Measurements from ENCODE around the gene TMEM253.

TMEM253 gene

GRCh38 chr14:21106176-21106497, 5.3 kb downstream of the TMEM253 start:
- DNase-seq: no peak

- peak; percentile 71 for DNase-seq
Measured at GRCh38 chr14:21106498-21107282, 5.8 kb downstream of the TMEM253 start.

DNA sequence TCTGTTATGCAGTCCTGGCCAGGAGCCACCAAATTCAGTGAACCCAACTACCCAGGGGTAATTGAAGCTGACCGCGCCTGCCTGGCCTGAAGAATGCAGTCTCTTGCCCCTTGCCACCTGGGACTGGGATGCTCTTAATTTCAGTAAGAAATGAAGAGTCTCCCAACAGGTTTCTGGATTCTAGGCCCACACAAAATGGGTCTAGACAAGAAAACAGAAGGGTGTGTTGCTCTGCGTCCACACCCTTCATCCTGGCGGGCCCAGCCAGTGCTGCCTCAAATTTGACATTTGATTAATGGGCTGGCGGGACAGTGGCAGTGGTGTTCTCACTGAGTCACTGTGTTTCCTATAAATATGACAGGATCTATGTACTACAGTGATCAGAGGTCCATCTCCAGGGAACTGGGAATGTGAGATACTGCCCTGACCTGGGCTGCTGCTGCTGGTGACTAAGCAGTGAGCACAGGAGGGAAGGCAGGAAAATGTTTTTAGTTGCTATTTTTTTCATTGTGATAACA, 6.5 kb downstream of the TMEM253 start:
- DNase-seq: no peak

- no peak for DNase-seq
Measured at GRCh38 chr14:21108791-21109190, 7.9 kb downstream of the TMEM253 start.

GRCh38 chr14:21109377-21110138, 8.7 kb downstream of the TMEM253 start:
- DNase-seq: no peak

- no peak for DNase-seq
Measured at GRCh38 chr14:21112255-21112654, 11.4 kb downstream of the TMEM253 start.

- DNase-seq: no peak
Measured at GRCh38 chr14:21113369-21113768, 12.5 kb downstream of the TMEM253 start.

GRCh38 chr14:21118933-21119332, 18.1 kb downstream of the TMEM253 start:
- no peak for DNase-seq

- no peak for DNase-seq
Measured at GRCh38 chr14:21120686-21121085, 19.8 kb downstream of the TMEM253 start.

DNA sequence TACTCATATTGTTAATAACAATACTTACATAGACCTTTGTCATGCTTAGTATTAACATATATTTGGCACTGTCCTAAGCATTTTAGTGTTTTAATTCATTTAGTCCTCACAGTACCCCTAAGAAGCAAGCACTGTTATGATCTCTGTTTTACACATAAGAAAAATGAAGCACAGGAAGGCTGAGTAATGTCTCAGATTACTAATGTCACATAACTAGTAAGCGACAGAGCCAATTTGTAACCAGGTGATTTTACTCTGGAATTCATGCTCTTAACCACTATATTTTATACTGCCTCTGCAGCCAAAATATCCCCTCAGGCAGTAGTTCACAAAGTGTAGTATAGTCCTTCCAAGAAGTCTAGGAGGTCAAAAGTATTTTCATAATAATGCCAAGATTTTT, 20.3 kb downstream of the TMEM253 start:
- no peak for DNase-seq

- DNase-seq: no peak
Measured at GRCh38 chr14:21123429-21123828, 22.6 kb downstream of the TMEM253 start.

GRCh38 chr14:21133901-21134300, 33.0 kb downstream of the TMEM253 start:
- DNase-seq: no peak

- no peak for DNase-seq
Measured at GRCh38 chr14:21136024-21136423, 35.2 kb downstream of the TMEM253 start.

- no peak for DNase-seq
Measured at GRCh38 chr14:21142357-21142756, 41.5 kb downstream of the TMEM253 start.

DNA sequence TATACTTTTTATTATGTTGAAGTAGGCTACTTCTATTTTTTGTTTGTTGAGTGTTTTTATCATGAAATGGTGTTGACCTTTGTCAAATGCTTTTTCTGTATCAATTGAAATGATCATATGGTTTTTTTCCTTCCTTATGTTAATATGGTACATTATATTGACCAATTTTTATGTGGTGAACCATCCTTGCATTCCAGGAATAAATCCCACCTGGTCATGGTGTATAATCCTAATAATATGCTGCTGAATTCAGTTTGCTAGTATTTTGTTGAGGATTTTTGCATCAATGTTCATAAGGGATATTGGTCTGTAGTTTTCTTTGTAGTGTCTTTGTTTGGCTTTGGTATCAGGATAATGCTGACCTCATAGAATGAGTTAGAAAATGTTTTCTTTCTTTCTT, 44.6 kb downstream of the TMEM253 start:
- DNase-seq: no peak

- no peak for DNase-seq
Measured at GRCh38 chr14:21149641-21150367, 48.9 kb downstream of the TMEM253 start.
